Measurements from ENCODE around the gene DCBLD2.

DCBLD2 gene

DNA sequence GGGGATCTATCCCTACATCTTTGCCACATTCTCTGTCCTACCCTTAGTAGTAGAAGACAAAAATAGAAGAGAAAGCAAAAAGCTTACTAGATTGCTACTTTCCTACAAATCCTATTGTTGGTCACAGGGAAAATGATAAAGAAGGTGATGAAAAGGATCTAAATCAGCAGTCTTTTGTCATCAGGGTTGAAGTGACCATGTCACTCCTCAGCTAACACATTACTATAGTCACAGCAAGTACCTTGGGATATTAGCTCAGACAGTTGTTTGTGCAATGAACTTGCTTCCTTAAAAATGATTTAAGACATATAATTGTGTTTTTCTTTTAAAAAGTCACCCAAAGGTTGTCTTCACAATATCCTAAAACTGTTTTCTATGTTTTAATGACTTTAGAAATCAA is 132.0 kb downstream of the DCBLD2 start:
- DNase-seq (ENCODE audit: low read depth in 3 of 3), result no peak

DNA sequence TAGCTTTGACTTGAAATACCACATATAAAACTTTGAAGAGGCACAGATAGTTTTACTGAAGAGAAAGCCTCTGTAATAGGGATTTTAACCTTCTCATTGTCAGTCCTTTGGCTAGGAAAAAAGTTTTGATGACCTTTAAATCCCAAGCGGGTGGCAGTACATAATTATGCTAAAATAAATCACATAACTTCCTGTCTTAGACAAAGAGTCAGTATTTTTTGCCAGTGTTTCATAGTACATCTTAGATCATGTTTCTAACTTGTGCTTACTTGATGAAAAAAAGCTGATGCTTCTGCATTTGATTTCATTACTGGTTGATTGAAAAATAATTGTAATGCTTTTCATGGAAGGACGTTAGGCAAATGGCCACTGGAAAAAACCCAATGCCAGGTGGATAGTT is 132.5 kb downstream of the DCBLD2 start:
- no peak for DNase-seq (ENCODE audit: low read depth in 3 of 3)

DNA sequence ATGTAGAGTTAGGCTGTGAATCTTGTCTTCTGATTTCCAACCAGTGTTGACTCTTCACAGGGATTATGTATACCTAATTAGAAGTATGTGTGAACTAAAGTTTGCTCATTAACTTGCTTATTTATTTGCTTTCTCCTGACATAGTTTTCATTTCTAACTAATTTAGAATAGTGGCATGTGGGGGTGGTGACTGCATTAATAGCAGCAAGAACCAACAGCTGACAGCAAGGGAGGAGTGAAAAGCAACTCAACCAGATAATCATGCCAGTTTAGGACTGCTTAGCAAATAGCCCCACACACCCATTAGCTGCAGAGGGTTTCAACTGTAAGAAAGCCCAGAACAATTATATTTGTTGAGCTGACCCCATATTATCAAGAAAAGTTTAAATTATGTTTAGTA is 134.6 kb downstream of the DCBLD2 start:
- no peak for DNase-seq (ENCODE audit: low read depth in 3 of 3)

DNA sequence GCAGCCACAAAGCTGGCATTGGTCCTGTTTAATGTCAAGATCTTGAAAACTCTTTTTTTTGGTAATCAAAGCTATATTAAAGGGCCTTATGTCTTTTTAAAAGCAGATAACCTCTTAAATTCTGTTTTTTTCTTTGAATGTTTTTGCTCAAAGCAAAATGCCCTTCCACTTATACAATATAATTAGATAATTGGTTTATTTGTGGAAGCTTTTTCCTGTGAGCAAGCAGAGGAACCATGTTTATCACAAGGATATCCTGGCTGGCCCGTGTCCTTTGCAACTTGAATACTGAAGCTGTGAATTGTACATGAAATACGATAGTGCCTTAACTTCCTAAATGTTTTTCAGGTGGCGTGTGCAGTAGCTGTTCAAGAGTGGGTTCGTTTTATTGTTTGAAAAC is 135.8 kb downstream of the DCBLD2 start:
- no peak for DNase-seq (ENCODE audit: low read depth in 3 of 3)

DNA sequence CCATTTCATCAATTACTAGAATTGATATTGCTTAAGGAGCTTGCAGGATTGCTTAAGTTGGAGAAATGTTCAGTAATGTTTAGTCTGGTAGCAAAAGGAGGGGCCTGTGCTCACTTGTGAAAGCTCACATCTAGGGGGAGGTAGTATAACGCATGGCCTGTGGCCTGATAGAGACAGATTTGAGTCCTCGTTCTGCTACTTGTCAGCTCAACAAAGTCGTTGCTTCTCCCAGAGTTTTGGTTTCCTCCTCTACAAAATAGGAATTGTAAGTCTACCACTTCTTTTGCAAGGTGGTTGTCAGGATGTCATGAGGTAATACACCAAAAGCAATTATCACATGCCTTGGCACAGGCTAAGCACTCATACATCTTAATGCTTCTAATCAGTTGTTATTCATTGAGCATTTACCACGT is 137.0 kb downstream of the DCBLD2 start:
- no peak for DNase-seq (ENCODE audit: low read depth in 3 of 3)

DNA sequence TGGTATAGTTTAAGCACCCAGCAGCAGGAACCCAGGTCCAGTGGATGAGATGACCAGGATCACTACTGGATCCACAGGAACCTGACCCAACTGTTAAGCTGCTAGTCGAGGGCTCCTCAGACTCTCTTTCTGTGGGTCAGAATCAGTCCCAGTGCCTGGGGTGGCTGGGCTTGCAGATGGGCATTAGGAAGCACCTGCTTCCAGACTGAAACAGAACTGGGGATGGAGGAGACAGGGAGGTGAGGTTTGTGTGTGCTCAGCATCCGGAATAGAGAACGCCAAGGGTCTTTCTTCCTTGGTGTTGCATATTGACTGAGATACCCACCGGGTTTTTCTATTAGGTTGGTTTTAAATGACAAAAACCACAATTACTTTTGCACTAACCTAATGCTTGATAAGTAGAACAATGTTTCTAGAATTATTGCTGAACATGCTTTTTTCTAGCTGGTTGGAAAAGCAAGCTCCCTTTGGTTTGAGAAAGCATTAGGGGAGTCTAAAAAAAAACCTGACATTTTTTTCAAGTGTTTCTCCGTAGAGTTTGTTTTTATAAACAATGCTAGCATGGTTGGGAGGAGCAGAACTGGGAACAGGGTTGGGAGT is 137.6 kb downstream of the DCBLD2 start:
- no peak for DNase-seq (ENCODE audit: low read depth in 3 of 3)

DNA sequence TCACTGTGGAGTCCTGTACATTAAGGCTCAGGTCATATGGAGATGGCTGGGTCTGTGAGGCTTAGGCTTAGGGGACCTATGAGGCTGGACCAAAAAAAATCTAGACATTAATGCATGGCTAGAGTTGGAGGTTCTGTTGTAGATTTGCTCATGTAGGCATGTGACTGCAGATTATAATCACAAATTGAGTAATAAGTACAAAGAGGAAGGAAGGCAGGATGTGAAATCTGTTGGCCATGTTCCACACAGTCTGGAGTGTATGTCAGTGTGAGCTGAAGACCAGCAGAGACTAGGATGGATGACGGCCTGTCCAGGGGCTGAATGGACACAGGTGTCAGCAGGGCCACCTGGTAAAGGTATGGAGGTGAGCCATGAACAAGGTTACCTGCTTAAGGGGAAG is 138.4 kb downstream of the DCBLD2 start, which contains the start of gene ST3GAL6:
Gene ST3GAL6 (plus strand): TSS at position 265 of the 400 bp plus-strand sequence. CDS start 5,101 bp downstream, outside the sequence.
- DNase-seq (ENCODE audit: low read depth in 3 of 3), result no peak

DNA sequence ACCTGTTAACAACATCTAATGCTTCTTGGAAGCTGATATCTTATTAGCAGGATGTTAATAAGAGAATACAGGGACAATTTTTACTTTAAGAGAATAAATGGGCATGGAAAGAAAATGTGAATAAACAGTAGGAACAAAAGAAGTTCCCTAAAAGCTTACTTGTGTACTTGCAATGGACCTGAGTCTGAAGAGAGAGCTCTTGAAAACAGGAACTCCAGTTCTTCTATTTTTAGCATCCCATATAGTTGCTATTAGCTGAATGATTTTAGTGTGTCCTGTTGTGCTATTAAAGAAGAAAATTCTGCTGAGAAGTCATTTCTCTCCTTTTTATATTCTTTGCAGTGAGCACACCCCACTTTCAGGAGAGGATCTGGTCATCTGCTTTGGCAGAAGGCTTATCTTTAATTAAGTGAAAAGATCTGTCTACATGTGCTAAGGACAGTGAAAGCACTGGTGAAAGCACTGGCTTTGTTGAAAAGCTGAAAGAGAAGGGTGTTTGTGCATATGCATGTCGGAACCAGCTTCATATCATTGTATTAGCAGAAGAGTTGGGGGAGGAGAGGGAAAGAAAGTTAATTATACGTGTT is 139.8 kb downstream of the DCBLD2 start:
- DNase-seq (ENCODE audit: low read depth in 3 of 3), result no peak

DNA sequence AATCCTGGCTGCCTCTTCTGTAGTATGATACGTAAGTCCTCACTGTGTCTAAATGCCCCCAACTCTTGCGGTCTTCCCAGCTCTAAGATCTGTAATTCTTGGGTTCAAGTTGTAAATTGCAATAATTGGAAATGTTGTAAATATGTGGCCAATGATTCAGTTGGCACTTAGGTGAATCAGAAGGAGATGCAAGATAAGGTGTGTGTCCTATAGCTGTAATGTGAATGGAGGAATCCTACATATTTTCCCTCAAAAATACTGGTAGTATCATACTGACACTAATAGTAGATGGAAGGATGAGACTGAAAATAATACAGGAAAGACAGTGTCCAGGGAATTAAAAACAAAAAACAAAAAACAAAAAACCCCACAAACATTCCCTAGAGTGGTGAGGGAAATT is 141.9 kb downstream of the DCBLD2 start:
- DNase-seq (ENCODE audit: low read depth in 3 of 3), result no peak

DNA sequence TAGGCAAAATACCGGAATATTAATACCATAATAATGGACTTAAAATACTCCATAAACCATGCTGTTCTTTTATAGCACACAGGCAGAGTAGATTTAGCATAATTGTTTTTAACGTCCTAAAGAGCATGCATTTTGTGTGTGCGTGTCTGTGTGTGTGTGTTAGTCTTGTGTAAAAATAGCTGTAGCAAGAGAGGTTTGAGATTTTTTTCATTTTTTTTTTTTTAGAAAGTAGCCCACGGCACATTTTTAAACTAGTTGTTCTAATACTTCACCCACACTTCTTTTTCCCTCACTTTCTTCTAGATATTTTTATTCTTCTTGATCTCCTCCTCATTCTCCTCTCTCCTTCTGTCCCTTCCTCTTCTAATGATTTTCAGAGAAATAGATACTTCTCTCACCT is 145.9 kb downstream of the DCBLD2 start:
- no peak for DNase-seq (ENCODE audit: low read depth in 3 of 3)

DNA sequence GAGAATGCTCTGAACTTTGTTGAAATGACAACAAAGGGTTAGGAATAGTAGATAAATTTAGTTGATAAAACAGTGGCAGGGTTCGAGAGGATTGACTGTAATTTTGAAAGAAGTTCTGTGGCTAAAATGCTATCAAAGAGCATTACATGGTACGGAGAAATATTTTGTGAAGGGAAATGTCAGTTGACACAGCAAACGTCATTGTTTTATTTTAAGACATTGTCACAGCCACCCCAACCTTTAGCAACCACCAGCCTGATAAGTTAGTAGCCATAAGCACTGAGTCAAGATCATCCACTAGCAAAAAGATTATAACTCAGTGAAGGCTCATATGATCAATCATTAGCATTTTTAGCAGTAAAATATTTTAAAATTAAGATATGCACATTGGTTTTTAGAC is 147.0 kb downstream of the DCBLD2 start:
- DNase-seq (ENCODE audit: low read depth in 3 of 3), result no peak

DNA sequence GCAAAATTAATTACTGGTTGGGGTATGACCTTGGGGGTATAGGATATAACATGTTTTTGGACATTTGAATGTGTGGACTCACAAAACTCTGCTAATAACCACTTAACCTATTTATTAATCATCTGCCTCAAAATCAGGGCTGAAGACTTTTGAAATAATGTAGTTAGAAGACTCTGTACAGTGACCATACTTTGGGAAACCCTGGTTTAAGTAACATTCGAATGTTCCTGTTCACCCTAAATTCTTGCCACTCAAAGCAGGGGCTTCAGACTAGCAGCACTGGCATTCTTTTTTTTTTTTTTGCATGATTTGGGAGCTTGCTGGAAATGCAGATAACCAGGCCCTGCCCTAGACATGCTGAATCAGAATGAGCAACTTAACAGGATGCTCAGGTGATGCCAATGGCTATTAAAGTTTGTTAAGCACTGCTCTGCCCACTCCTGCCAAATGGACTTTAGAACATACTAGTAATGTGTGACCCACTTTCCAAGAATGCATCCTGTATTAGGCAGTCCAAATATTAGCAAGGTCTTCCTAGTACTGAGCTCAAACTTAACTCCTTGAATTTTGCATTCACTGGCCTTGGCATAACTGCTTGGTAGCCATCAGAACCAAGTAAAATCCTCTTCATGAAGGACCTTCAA is 151.1 kb downstream of the DCBLD2 start:
- DNase-seq (ENCODE audit: low read depth in 3 of 3), result no peak

DNA sequence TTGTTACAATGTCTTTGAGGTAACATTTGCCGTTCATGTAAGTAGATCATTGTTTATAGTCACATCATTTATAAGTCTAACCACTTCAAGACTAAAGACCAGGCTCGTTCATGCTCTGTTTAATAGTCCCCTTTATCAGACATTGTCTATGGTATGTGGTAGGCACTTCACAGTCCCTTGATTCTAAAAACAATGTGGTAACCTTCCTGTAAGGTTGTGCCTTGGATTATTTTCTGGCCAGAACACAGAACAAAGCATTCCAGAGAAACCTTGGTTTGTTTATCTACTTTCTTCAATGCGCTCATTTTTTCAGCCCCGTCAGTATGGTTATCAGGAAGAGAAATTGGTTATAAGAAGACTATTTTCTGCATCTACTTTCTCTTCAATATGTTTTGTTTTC is 154.6 kb downstream of the DCBLD2 start:
- DNase-seq (ENCODE audit: low read depth in 3 of 3), result no peak

DNA sequence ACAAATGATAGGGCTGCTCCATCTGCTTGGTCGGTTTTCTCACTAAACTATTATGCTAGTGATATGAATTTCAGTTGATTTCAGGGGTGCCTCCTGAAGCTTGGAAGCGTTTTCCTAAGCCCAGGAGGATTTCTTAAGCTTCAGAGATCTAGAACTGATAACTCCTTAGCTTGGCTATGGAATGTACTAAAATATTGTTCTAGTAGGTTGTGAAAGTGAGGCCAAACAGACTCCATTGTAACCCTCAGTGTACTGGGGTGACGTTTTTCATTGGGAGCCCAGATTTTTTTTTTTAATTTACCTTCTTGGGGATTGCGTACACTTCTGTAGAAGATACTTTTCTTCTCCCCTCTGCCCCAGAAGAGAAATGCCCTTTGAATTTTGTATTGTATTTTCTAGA is 155.4 kb downstream of the DCBLD2 start:
- DNase-seq (ENCODE audit: low read depth in 3 of 3), result no peak

Data from stimulated activated CD4-positive, alpha-beta T cell treated with anti-CD3 and anti-CD28 coated beads, TNF-alpha, amount 100 ng/mL, for 24 hours (primary cell).